HepG2 (cell line): Measurements from ENCODE around the gene CCNJL. TPM values are rescaled to one million over a fixed set of nuclear protein-coding genes. Genes with fewer than 3 reads are reported as not detected.

Source experiments
- FOXP1 ChIP-seq, 2 experiments: fragments of 450-650 bp in 1 of 2; IDR thresholded peaks; 2 replicates each; pipeline ENCODE4 v1.6.1; 2017 to 2018; ENCODE audit warnings: antibody characterized with exemption in 1 of 2
- JUNB ChIP-seq: sonication (generic); formaldehyde crosslinking; IDR thresholded peaks from 2 replicates; pipeline ENCODE4 v1.8.0; 2022; ENCODE audit warnings: missing genetic modification reagents, mild to moderate bottlenecking, borderline replicate concordance
- JUND ChIP-seq: sonication (generic); formaldehyde crosslinking; IDR thresholded peaks from 2 replicates; pipeline ENCODE4 v1.8.0; 2022; ENCODE audit warnings: mild to moderate bottlenecking, missing genetic modification reagents
- MED1 ChIP-seq: sonication (generic); formaldehyde crosslinking; IDR thresholded peaks from 2 replicates; pipeline ENCODE4 v1.4.0; 2020; ENCODE audit warnings: missing genetic modification reagents
- SALL2 ChIP-seq: sonication (generic); formaldehyde crosslinking; IDR thresholded peaks from 2 replicates; pipeline ENCODE4 v1.8.1; 2023; ENCODE audit warnings: mild to moderate bottlenecking, missing genetic modification reagents, inconsistent platforms
- SAP130 ChIP-seq: IDR thresholded peaks from 2 replicates; pipeline ENCODE4 v1.6.1; 2016; ENCODE audit warnings: low read depth
- SMYD3 ChIP-seq: sonication (generic); formaldehyde crosslinking; IDR thresholded peaks from 2 replicates; pipeline ENCODE4 v1.8.1; 2023; ENCODE audit warnings: mild to moderate bottlenecking, missing genetic modification reagents
- SOX13 ChIP-seq, 3 experiments: fragments of 450-650 bp in 1 of 3; sonication (generic) in 1 of 3; formaldehyde crosslinking in 1 of 3; IDR thresholded peaks in 2 of 3; conservative IDR thresholded peaks in 1 of 3; 2 replicates each; pipeline versions ENCODE4 v1.5.0 to v1.6.1; 2016 to 2020; ENCODE audit warnings: antibody characterized with exemption in 1 of 3, mild to moderate bottlenecking in 1 of 3, missing compliant biosample characterization in 1 of 3, missing genetic modification reagents in 1 of 3, moderate library complexity in 1 of 3
- ZNF570 ChIP-seq: sonication (generic); formaldehyde crosslinking; IDR thresholded peaks from 2 replicates; pipeline ENCODE4 v1.4.0; 2020; ENCODE audit warnings: mild to moderate bottlenecking, missing genetic modification reagents, borderline replicate concordance
- polyA plus RNA-seq, 8 experiments: library from polyadenylated mRNA; depleted of rRNA in 3 of 8; stranded (reverse) in 7 of 8; unstranded in 1 of 8; fragments of >200 nt; fragmentation: Illumina TruSeq in 4 of 8; extraction: Trizol in 4 of 8; gene quantifications; 2 replicates each; pipeline versions ENCODE4 v1.2.1 to v1.2.3, GENCODE V29; 2011 to 2016; ENCODE audit warnings: low read depth in 4 of 8, missing spikeins in 1 of 8, mixed read lengths in 1 of 8; ENCODE audit not compliant: insufficient read depth in 1 of 8
- total RNA-seq, 5 experiments: library from RNA; depleted of rRNA; stranded (reverse); fragments of >200 nt; fragmentation: Illumina TruSeq; extraction: Trizol; gene quantifications; 2 replicates each; pipeline ENCODE4 v1.2.3, GENCODE V29; 2016; ENCODE audit warnings: low read depth in 1 of 5
- TF ChIP-seq, protein P1 (sequence below): sonication (generic); formaldehyde crosslinking; IDR thresholded peaks from 2 replicates; pipeline ENCODE4 v1.5.0; 2020; ENCODE audit warnings: missing genetic modification reagents, mild to moderate bottlenecking, borderline replicate concordance
- TF ChIP-seq, protein P2 (sequence below): sonication (generic); IDR thresholded peaks from 2 replicates; pipeline ENCODE4 v1.6.1; 2016; ENCODE audit warnings: low read depth, borderline replicate concordance
- TF ChIP-seq, protein P3 (sequence below): sonication (generic); formaldehyde crosslinking; IDR thresholded peaks from 2 replicates; pipeline ENCODE4 v1.4.0; 2020; ENCODE audit warnings: missing genetic modification reagents
- TF ChIP-seq, protein P4 (sequence below): sonication (generic); formaldehyde crosslinking; IDR thresholded peaks from 2 replicates; pipeline ENCODE4 v1.4.0; 2020; ENCODE audit warnings: missing genetic modification reagents, borderline replicate concordance
- TF ChIP-seq, protein P5 (sequence below): IDR thresholded peaks from 2 replicates; pipeline ENCODE4 v1.4.0; 2020; ENCODE audit warnings: mild to moderate bottlenecking, missing genetic modification reagents
- TF ChIP-seq, protein P6 (sequence below): sonication (generic); formaldehyde crosslinking; conservative IDR thresholded peaks from 2 replicates; pipeline ENCODE4 v1.8.0; 2022; ENCODE audit warnings: mild to moderate bottlenecking, moderate library complexity, missing genetic modification reagents

Gene CCNJL
- total and polyA plus RNA-seq, 2 of the 13 experiments (the other 11 are each of a cell fraction or from before 2014, with no cell fraction given), result 1.6 to 4.4 TPM

DNA sequence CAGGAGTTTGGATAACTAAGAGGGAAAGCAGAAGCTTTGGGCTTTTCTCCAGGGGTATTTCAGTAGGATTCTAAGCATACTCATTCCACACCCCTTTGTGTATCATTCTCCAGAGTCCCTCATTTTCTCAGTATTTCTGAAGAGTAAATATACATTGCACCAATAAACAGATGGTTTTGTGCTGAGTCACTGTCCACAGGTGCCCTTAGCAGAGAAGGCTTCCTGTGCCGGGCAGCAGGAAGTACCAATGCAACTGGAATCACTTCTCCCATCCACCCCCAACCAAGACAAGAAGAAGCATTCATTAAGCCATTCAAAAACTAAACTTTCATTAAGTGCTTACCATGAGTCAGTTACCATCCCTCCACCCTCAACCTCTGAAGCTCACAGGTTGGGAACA is 3.6 kb upstream of the CCNJL start (continued):
- peak; percentile 77 for TF ChIP-seq SAP130 (CRISPR knock-in tag)
- TF ChIP-seq FOXP1 (IDR thresholded peaks at IDR 0.05), result no peak
- TF ChIP-seq FOXP1 (CRISPR knock-in tag; IDR thresholded peaks at IDR 0.05), result peak; percentile 55
- TF ChIP-seq, protein P1, sequence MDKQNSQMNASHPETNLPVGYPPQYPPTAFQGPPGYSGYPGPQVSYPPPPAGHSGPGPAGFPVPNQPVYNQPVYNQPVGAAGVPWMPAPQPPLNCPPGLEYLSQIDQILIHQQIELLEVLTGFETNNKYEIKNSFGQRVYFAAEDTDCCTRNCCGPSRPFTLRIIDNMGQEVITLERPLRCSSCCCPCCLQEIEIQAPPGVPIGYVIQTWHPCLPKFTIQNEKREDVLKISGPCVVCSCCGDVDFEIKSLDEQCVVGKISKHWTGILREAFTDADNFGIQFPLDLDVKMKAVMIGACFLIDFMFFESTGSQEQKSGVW, result no peak
- TF ChIP-seq JUNB, result peak; percentile 55; the same call in 1 of the 2 replicates
- TF ChIP-seq, protein P2, sequence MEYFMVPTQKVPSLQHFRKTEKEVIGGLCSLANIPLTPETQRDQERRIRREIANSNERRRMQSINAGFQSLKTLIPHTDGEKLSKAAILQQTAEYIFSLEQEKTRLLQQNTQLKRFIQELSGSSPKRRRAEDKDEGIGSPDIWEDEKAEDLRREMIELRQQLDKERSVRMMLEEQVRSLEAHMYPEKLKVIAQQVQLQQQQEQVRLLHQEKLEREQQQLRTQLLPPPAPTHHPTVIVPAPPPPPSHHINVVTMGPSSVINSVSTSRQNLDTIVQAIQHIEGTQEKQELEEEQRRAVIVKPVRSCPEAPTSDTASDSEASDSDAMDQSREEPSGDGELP, result 0 out of 2 replicates have a peak, but pooled peaks have one; percentile 30
- TF ChIP-seq ZNF570 (CRISPR knock-in tag), result no peak
- TF ChIP-seq SMYD3 (CRISPR knock-in tag), result no peak
- TF ChIP-seq JUND (CRISPR knock-in tag), result peak; percentile 81
- TF ChIP-seq, protein P3, sequence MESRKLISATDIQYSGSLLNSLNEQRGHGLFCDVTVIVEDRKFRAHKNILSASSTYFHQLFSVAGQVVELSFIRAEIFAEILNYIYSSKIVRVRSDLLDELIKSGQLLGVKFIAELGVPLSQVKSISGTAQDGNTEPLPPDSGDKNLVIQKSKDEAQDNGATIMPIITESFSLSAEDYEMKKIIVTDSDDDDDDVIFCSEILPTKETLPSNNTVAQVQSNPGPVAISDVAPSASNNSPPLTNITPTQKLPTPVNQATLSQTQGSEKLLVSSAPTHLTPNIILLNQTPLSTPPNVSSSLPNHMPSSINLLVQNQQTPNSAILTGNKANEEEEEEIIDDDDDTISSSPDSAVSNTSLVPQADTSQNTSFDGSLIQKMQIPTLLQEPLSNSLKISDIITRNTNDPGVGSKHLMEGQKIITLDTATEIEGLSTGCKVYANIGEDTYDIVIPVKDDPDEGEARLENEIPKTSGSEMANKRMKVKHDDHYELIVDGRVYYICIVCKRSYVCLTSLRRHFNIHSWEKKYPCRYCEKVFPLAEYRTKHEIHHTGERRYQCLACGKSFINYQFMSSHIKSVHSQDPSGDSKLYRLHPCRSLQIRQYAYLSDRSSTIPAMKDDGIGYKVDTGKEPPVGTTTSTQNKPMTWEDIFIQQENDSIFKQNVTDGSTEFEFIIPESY, result no peak
- TF ChIP-seq MED1, result peak; percentile 34; the same call in 1 of the 2 replicates
- TF ChIP-seq, protein P4, sequence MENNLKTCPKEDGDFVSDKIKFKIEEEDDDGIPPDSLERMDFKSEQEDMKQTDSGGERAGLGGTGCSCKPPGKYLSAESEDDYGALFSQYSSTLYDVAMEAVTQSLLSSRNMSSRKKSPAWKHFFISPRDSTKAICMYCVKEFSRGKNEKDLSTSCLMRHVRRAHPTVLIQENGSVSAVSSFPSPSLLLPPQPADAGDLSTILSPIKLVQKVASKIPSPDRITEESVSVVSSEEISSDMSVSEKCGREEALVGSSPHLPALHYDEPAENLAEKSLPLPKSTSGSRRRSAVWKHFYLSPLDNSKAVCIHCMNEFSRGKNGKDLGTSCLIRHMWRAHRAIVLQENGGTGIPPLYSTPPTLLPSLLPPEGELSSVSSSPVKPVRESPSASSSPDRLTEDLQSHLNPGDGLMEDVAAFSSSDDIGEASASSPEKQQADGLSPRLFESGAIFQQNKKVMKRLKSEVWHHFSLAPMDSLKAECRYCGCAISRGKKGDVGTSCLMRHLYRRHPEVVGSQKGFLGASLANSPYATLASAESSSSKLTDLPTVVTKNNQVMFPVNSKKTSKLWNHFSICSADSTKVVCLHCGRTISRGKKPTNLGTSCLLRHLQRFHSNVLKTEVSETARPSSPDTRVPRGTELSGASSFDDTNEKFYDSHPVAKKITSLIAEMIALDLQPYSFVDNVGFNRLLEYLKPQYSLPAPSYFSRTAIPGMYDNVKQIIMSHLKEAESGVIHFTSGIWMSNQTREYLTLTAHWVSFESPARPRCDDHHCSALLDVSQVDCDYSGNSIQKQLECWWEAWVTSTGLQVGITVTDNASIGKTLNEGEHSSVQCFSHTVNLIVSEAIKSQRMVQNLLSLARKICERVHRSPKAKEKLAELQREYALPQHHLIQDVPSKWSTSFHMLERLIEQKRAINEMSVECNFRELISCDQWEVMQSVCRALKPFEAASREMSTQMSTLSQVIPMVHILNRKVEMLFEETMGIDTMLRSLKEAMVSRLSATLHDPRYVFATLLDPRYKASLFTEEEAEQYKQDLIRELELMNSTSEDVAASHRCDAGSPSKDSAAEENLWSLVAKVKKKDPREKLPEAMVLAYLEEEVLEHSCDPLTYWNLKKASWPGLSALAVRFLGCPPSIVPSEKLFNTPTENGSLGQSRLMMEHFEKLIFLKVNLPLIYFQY (CRISPR knock-in tag), result no peak
- TF ChIP-seq, protein P5, sequence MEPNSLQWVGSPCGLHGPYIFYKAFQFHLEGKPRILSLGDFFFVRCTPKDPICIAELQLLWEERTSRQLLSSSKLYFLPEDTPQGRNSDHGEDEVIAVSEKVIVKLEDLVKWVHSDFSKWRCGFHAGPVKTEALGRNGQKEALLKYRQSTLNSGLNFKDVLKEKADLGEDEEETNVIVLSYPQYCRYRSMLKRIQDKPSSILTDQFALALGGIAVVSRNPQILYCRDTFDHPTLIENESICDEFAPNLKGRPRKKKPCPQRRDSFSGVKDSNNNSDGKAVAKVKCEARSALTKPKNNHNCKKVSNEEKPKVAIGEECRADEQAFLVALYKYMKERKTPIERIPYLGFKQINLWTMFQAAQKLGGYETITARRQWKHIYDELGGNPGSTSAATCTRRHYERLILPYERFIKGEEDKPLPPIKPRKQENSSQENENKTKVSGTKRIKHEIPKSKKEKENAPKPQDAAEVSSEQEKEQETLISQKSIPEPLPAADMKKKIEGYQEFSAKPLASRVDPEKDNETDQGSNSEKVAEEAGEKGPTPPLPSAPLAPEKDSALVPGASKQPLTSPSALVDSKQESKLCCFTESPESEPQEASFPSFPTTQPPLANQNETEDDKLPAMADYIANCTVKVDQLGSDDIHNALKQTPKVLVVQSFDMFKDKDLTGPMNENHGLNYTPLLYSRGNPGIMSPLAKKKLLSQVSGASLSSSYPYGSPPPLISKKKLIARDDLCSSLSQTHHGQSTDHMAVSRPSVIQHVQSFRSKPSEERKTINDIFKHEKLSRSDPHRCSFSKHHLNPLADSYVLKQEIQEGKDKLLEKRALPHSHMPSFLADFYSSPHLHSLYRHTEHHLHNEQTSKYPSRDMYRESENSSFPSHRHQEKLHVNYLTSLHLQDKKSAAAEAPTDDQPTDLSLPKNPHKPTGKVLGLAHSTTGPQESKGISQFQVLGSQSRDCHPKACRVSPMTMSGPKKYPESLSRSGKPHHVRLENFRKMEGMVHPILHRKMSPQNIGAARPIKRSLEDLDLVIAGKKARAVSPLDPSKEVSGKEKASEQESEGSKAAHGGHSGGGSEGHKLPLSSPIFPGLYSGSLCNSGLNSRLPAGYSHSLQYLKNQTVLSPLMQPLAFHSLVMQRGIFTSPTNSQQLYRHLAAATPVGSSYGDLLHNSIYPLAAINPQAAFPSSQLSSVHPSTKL (CRISPR knock-in tag), result peak; percentile 84
- no peak for TF ChIP-seq SOX13 (IDR thresholded peaks at IDR 0.05)
- TF ChIP-seq SOX13 (CRISPR knock-in tag; conservative IDR thresholded peaks at IDR 0.05 in 1 of 2, IDR thresholded peaks at IDR 0.05 in 1 of 2), result peak in 1 of 2 experiments; percentile 50; a peak in 2 of 4 replicates
- TF ChIP-seq, protein P6, sequence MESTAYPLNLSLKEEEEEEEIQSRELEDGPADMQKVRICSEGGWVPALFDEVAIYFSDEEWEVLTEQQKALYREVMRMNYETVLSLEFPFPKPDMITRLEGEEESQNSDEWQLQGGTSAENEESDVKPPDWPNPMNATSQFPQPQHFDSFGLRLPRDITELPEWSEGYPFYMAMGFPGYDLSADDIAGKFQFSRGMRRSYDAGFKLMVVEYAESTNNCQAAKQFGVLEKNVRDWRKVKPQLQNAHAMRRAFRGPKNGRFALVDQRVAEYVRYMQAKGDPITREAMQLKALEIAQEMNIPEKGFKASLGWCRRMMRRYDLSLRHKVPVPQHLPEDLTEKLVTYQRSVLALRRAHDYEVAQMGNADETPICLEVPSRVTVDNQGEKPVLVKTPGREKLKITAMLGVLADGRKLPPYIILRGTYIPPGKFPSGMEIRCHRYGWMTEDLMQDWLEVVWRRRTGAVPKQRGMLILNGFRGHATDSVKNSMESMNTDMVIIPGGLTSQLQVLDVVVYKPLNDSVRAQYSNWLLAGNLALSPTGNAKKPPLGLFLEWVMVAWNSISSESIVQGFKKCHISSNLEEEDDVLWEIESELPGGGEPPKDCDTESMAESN (CRISPR knock-in tag), result 0 out of 2 replicates have a peak, but pooled peaks have one; percentile 15
- no peak for TF ChIP-seq SALL2 (CRISPR knock-in tag)
